Spinal cord (tissue), 10 donors: ENCODE results near the gene TRIP10. TPM values are rescaled to one million over a fixed set of nuclear protein-coding genes. Genes with fewer than 3 reads are reported as not detected.

Experiments
- DNase-seq, 6 donors: peaks; one replicate each; pipeline versions ENCODE4 v3.0.0 to v3.0.0-alpha.2; 2013 to 2015; ENCODE audit warnings: low spot score in 6 of 6, low read depth in 4 of 6
- H3K27ac ChIP-seq: one replicate; pipeline ENCODE4 v1.5.1; 2013; ENCODE audit warnings: low read depth, low read length, control low read depth
- H3K27me3 ChIP-seq: one replicate; pipeline ENCODE4 v1.6.1; 2013; ENCODE audit warnings: low read length; ENCODE audit not compliant: control insufficient read depth, insufficient read depth
- H3K36me3 ChIP-seq: one replicate; pipeline ENCODE4 v1.6.1; 2013; ENCODE audit warnings: low read length; ENCODE audit not compliant: control insufficient read depth, insufficient read depth
- H3K4me1 ChIP-seq: one replicate; pipeline ENCODE4 v1.6.1; 2013; ENCODE audit warnings: low read length; ENCODE audit not compliant: control insufficient read depth, insufficient read depth
- H3K4me3 ChIP-seq: one replicate; pipeline ENCODE4 v1.5.1; 2013; ENCODE audit warnings: low read depth, low read length, control low read depth
- H3K9me3 ChIP-seq: one replicate; pipeline ENCODE4 v1.6.1; 2013; ENCODE audit warnings: low read length; ENCODE audit not compliant: control insufficient read depth, insufficient read depth
- WGBS: methylation state at CpG from one replicate; pipeline ENCODE4 v1.1.5; 2013; ENCODE audit warnings: missing lambda C conversion rate; ENCODE audit not compliant: insufficient coverage; 5-methylcytosine and 5-hydroxymethylcytosine counted together
- polyA plus RNA-seq, 2 donors: library from polyadenylated mRNA; unstranded; fragments of 120-200 nt; gene quantifications; one replicate each; pipeline ENCODE4 v1.2.1, GENCODE V29; 2013; ENCODE audit not compliant: insufficient read length in 2 of 2
- total RNA-seq, 2 donors: library from RNA; depleted of rRNA in 1 of 2; stranded (reverse); fragments of 120-200 nt in 1 of 2; fragments of >200 nt in 1 of 2; gene quantifications; one replicate each; pipeline versions ENCODE4 v1.2.3 to v1.2.4, GENCODE V29; 2013 to 2014
- donor health status: healthy.

TRIP10 gene
- total and polyA plus RNA-seq, 4 donors = 8.7 to 22.8 (median 17.1) TPM

DNA sequence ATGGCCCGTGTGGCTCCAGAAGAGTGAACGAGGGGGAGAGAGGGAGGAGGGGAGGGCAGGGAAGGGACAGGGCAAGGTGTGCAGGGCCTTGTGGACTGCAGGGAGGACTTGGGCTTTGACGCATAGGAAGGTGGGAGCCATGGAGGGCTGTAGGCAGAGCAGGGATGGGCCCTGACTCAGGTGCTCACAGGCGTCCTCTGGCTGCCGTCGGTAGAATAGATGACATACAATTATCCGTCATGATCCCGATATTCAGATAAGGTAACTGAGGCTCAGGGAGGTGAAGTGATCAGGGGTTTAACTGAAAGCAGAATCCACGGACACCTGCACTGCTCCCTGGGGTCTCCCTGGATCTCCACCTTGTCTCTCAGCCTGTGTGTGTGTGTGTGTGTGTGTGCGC, 22.4 kb upstream of the TRIP10 start:
- Histone ChIP-seq H3K9me3 (no peaks in the 10 kb centered on the region), H3K36me3 (peaks cover 2% of the 10 kb centered on the region), H3K27ac (no peak overlapping the region), H3K27me3 (peaks cover 3% of the 10 kb centered on the region), H3K4me3 (no peak overlapping the region), H3K4me1 (no peaks in the 10 kb centered on the region)
- no peak for DNase-seq
- WGBS = 83% methylated on average over 10 of the region's 10 CpGs

DNA sequence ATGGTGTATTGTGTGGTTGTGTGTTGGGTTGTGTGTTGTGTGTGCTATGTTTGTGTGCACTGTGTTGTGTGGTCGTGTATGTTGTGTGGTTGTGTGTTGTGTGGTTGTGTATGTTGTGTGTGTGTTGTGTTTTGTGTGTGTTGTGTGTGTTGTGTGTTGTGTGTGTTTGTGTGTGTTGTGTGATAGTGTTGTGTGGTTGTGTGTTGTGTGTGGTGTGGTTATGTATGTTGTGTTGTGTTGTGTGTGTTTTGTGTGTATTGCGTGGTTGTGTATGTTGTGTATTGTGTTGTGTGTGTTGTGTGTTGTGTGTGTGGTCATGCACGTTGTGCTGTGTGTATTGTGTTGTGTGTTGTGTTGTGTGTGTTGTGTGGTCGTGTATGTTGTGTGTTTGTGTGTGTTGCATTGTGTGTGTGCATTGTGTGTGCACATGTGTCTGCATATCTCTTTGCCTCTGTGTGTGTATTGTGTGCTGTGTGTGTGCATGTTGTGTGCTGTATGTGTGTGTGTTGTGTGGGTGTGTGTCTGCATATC, 22.0 kb upstream of the TRIP10 start:
- no peak overlapping the region for H3K4me3 ChIP-seq
- no peak overlapping the region for H3K27ac ChIP-seq
- no peak for DNase-seq
- no peaks in the 10 kb centered on the region for H3K4me1 ChIP-seq
- H3K27me3 ChIP-seq = no peaks in the 10 kb centered on the region
- WGBS = 88% methylated on average over 4 of the region's 4 CpGs
- H3K36me3 ChIP-seq = no peaks in the 10 kb centered on the region
- no peaks in the 10 kb centered on the region for H3K9me3 ChIP-seq

DNA sequence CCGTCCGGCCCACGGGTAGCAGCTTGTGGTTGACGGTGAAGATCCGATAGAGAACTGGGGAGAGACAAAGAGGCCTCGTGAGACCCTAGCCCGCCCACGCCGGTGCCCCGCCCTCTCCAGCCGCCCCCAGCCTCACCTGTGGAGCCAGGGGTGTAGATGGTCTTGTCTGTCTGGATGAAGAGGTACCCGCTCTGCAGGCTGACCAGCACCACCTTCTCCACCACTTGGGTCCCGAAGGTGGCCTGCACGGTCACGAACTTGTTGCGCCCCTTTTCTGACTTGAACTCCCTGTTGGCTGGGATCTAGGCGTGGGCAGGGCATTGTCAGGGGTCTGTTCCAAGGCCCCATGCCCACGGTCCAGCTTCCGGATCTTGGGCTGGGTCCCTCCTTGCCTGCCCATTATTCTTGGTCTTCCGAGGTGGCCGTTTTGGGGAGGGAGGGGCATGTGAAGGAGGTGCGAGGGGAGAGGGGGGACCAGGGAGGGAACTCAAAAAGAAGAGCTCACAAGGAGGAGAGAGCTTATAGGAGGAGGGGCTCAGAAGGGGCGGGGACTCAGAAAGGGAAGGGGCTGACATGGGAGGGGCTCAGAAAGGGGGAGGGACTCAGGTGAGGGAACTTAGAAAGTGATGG, 21.3 kb upstream of the TRIP10 start:
- no peaks in the 10 kb centered on the region for H3K36me3 ChIP-seq
- no peak for DNase-seq
- WGBS = 64% methylated on average over 13 of the region's 23 CpGs
- H3K27ac ChIP-seq = no peak overlapping the region
- no peak overlapping the region for H3K4me3 ChIP-seq
- H3K27me3 ChIP-seq = no peaks in the 10 kb centered on the region
- no peaks in the 10 kb centered on the region for H3K4me1 ChIP-seq
- H3K9me3 ChIP-seq = no peaks in the 10 kb centered on the region

DNA sequence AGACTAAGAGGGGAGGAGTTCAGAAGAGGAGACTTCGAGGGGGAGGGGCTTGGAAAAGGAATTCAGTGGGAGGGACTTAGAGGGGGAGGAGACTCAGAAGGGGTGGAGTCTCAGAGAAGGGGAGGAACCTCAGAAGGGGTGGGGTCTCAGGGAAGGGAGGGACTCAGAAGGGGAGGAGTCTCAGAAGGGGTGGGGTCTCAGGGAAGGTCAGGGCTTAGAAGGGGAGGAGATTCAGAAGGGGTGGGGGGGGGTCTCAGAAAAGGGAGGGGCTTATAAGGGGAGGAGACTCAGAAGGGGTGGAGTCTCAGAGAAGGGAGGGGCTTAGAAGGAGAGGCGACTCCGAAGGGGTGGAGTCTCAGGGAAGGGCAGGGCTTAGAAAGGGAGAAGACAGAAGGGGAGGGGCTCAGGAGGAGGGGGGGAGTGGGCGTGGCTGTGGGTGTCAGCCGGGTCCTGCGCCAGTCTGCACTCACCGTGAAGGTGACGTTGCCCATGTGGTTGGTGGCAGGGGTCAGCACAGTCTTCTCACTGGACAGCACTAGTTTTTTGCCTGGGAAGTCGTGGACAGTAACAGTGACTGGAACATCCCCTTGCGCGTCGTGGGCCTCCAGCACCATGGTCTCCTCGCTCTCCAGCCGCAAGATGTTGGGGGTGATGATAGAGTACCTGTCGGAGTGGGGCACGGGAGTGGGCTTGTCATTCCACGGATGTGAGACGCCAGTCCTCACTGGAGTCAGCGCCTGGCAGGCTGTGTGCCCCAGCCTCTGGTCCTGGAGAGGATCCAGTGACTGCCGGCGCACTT, 20.5 kb upstream of the TRIP10 start:
- Histone ChIP-seq H3K9me3 (no peaks in the 10 kb centered on the region), H3K36me3 (no peaks in the 10 kb centered on the region), H3K27ac (no peak overlapping the region), H3K4me1 (no peaks in the 10 kb centered on the region), H3K27me3 (no peaks in the 10 kb centered on the region), H3K4me3 (no peak overlapping the region)
- DNase-seq = no peak
- 75% methylated on average over 20 of the region's 21 CpGs for WGBS

DNA sequence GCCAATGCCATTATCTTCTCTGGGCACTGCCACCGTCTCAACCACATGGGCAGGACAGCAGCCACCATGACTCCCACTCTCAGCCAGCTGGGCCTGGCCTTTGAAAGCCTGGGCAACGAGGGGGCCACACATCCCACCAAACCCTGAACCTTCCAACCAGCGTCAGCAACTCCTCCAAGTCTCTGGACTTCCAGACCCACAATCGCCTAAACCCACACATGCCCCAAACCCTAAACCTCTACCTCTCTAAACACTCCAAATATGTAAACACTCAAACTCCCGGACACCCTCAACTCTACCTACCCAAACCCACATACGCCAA, 20.0 kb upstream of the TRIP10 start:
- no peak overlapping the region for H3K27ac ChIP-seq
- WGBS = 79% methylated on average over 5 of the region's 6 CpGs
- no peak overlapping the region for H3K4me3 ChIP-seq
- H3K4me1 ChIP-seq = no peaks in the 10 kb centered on the region
- DNase-seq = no peak
- no peaks in the 10 kb centered on the region for H3K27me3 ChIP-seq
- H3K36me3 ChIP-seq = no peaks in the 10 kb centered on the region
- no peaks in the 10 kb centered on the region for H3K9me3 ChIP-seq

DNA sequence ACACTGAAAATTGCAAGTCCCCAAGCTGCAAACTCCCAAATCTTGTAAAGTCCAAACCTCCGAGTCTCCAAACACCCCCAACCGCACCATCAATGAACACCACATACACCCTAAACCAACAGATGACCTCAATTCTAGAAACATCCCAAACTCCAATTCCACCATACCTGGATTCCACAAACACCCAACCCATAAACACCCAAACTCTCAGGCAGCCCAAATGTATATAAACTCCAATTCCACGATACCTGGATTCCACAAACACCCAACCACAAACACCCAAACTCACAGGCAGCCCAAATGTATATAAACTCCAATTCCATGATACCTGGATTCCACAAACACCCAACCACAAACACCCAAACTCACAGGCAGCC, 19.5 kb upstream of the TRIP10 start:
- no peak for DNase-seq
- H3K4me3 ChIP-seq = no peak overlapping the region
- no peak overlapping the region for H3K27ac ChIP-seq

DNA sequence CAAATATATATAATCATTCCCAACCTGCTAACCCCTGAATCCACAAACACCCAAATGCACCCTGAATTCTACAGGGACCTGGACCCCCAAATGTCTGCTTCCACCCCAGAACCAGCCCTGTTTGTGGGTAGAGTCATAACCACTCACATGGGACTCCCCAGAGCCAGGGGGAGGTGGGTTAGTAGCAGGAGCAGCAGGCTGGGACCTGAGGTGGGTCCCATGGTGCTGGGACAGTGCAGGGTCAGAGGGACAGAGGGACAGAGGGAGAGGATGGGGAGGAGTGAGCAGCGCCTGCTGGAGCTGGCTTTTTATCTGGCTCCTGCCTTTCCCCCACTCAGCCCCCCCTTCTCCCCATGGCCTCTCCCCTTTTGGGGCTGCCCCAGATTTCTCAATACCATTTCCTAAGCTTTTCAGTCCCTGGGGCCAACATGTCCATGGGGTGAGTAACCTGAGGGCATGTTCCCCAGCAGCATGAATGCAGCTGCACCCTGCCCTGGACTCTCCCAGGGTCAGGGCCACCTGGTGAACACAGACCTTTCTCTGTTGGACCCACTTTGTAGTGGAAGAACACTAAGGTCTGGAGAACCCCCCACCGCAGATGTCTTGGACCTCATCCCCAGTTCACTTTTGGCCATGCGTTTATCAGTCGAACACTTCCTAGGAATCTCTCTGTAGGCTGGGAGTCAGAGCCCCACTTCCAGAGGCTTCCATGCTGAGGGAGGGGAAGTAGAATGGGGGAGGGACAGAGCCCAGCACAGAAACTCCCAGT, 18.9 kb upstream of the TRIP10 start, which contains the start of gene C3:
Gene C3 (minus strand): TSS at position 282 of the 769 bp plus-strand sequence. CDS start 61 bp downstream, at position 221.
- H3K4me1 ChIP-seq = no peaks in the 10 kb centered on the region
- H3K4me3 ChIP-seq = no peak within 1 kb of the TSS
- no peaks in the 10 kb centered on the region for H3K36me3 ChIP-seq
- 66% methylated on average over 4 of the region's 4 CpGs for whole genome bisulfite sequencing
- no peak within 1 kb of the TSS for H3K27ac ChIP-seq
- no peaks in the 10 kb centered on the region for H3K27me3 ChIP-seq
- no peaks in the 10 kb centered on the region for H3K9me3 ChIP-seq
- DNase-seq = no peak

More for the DNA sequence above, 19.5 kb upstream of the TRIP10 start:
- 95% methylated on average over 3 of the region's 3 CpGs for WGBS
- H3K4me1 ChIP-seq = no peaks in the 10 kb centered on the region
- no peaks in the 10 kb centered on the region for H3K27me3 ChIP-seq
- no peaks in the 10 kb centered on the region for H3K9me3 ChIP-seq
- no peaks in the 10 kb centered on the region for H3K36me3 ChIP-seq

DNA sequence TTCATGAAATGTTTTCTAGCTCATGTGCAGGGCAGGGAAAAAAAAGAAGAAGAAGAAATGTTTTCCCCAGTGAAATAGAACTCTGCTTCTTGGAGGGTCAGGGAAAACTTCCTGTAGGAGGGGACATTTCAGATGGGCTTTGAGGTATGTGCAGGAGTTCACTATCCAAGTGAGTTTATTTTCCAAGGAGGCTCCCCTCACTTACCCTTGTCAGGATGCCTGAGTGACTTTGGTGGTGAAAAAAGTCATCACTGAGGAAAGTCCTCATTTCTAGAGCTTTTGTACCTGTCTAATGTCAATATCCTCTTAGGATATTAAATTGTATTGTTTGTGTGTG, 18.4 kb upstream of the TRIP10 start:
- no peaks in the 10 kb centered on the region for H3K9me3 ChIP-seq
- no peak overlapping the region for H3K4me3 ChIP-seq
- H3K4me1 ChIP-seq = no peaks in the 10 kb centered on the region
- no peaks in the 10 kb centered on the region for H3K27me3 ChIP-seq
- H3K36me3 ChIP-seq = no peaks in the 10 kb centered on the region
- no peak for DNase-seq
- H3K27ac ChIP-seq = no peak overlapping the region

DNA sequence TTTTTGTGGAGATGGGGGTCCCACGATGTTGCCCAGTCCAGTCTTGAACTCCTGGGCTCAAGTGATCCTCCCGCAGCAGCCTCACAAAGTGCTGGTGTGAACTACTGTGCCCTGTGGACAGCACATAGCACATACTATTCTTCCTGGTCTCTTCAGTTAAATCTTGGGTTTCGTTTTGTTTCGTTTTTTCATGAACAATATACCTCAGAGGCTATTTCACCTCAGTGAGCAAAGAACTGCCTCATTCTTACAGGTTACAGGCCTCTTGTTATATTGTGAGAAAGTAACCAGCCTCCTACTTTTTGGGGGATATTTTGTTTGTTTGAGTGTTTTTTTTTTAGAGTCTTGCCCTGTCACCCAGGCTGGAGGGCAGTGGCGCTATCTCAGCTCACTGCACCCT, 17.7 kb upstream of the TRIP10 start:
- Histone ChIP-seq H3K9me3 (no peaks in the 10 kb centered on the region), H3K27me3 (no peaks in the 10 kb centered on the region), H3K4me3 (no peak overlapping the region), H3K4me1 (no peaks in the 10 kb centered on the region), H3K27ac (no peak overlapping the region), H3K36me3 (no peaks in the 10 kb centered on the region)
- WGBS = 80% methylated on average over 2 of the region's 5 CpGs
- no peak for DNase-seq
